Measurements from ENCODE around the gene SYNC. TPM values are rescaled to one million over a fixed set of nuclear protein-coding genes. Genes with fewer than 3 reads are reported as not detected.

SYNC gene
- total and polyA plus RNA-seq, 2 experiments from 2014 or later: not detected

DNA sequence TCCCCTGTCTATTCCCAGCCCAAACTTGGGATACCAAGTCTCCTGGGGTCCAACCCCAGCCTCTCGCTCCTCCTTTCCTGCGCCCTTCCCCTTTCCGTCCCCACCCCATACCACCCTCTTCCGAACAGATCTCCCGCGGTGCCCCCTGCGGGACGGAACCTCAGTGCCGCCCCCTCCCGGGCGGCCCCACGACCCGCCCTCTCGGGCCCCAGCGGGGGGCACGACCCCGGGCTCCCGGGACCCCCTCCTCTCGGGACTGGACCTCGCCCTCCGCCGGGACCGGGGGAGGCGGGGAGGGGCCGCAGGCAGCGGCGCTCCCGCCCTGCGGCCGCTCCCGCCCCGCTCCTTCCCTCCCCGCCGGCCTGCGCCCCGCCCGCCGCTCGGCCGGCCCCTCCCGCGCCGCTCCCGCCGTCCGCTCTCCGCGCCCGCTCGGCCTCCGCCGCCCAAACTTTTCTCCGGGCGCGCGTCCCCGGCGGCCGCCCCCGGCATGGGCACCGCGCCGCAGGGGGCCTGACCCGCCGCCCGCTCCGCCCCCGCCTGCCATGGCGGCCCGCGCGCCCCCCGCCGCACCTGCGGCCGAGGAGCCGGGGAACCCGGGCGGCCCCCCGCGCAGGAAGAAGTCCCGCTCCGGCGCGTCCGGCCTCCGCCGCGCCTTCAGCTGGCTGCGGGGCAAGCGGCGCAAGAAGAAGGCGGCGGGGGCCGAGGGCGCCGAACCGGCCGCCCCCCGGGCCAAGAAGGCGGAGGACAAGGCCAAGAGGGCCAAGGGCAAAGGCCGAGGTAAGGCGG lies 39.0 kb upstream of the SYNC start:
- peaks cover 19% of the 10 kb centered on the region for H3K4me1 ChIP-seq (ENCODE audit: insufficient read depth)
- H3K4me1 Mint-ChIP-seq: peaks cover 30% of the 10 kb centered on the region
- peak overlapping the region; percentile 96 for H3K4me2 ChIP-seq
- H3K27me3 ChIP-seq (ENCODE audit: insufficient read depth): peaks cover 19% of the 10 kb centered on the region
- no peaks in the 10 kb centered on the region for H3K9me3 Mint-ChIP-seq
- peak overlapping the region; percentile 82 for H3K4me3 Mint-ChIP-seq
- H3K36me3 Mint-ChIP-seq (ENCODE audit: low read depth): no peaks in the 10 kb centered on the region
- H3K36me3 ChIP-seq (ENCODE audit: insufficient read depth): no peaks in the 10 kb centered on the region
- no peak overlapping the region; the same call in 1 of the 2 replicates for H3K27ac Mint-ChIP-seq
- H3K4me3 ChIP-seq: peak overlapping the region; percentile 81
- H4K20me1 ChIP-seq (replicated peaks; ENCODE audit: insufficient read depth): no peaks in the 10 kb centered on the region
- peaks cover 39% of the 10 kb centered on the region for H3K27me3 Mint-ChIP-seq (ENCODE audit: insufficient read depth, low read depth, poor library complexity)
- DNase-seq (ENCODE audit: low spot score) (peak; percentile 52), ATAC-seq (peak; percentile 5; the same call in 2 of the 3 replicates)
- H3F3A ChIP-seq (replicated peaks; ENCODE audit: low read depth): peaks cover 25% of the 10 kb centered on the region
- H3K27ac ChIP-seq (ENCODE audit: low read depth): no peak overlapping the region
- H3K9me2 ChIP-seq (ENCODE audit: insufficient read depth): no peaks in the 10 kb centered on the region
- H2AFZ ChIP-seq: peak overlapping the region; percentile 84
- TF ChIP-seq CREB1 (CRISPR knock-in tag; IDR thresholded peaks at IDR 0.05; ENCODE audit: low read depth) (0 out of 2 replicates have a peak, but pooled peaks have one; percentile 4), EZH2phosphoT487 (IDR thresholded peaks at IDR 0.05; ENCODE audit: unreplicated experiment) (no peak), CTCF (conservative IDR thresholded peaks at IDR 0.05; ENCODE audit: low read depth in 2 of 2) (peak; percentile 31 to 41)
- no peaks in the 10 kb centered on the region for H3K79me2 ChIP-seq (replicated peaks; ENCODE audit: insufficient read depth)

DNA sequence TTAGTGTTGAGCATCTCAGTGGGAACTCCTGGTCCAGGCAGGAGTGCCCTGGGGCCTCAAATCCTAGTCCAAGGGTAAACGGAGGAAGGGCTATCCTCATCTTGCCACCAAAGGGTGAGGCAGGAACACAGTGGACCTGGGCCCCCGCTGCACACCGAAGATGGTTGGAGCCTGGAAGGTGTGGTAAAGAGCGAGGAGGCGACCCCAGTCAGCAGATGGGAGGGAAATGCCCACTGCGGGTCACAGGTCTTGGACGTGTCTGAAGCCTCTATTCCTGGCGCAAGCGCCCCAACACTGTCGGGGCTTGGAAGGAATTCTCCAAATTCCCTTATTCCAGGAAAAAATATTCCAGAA lies 38.5 kb upstream of the SYNC start:
- Histone ChIP-seq H3K9me2 (ENCODE audit: insufficient read depth) (no peaks in the 10 kb centered on the region), H3K36me3 (ENCODE audit: insufficient read depth) (no peaks in the 10 kb centered on the region), H4K20me1 (replicated peaks; ENCODE audit: insufficient read depth) (no peaks in the 10 kb centered on the region), H3K4me2 (peak overlapping the region; percentile 96), H2AFZ (peak overlapping the region; percentile 84), H3K27ac (ENCODE audit: low read depth) (no peak overlapping the region), H3K4me3 (peak overlapping the region; percentile 79), H3K4me1 (ENCODE audit: insufficient read depth) (peaks cover 25% of the 10 kb centered on the region), H3F3A (replicated peaks; ENCODE audit: low read depth) (peaks cover 25% of the 10 kb centered on the region), H3K27me3 (ENCODE audit: insufficient read depth) (peaks cover 21% of the 10 kb centered on the region), H3K79me2 (replicated peaks; ENCODE audit: insufficient read depth) (no peaks in the 10 kb centered on the region)
- H3K4me1 Mint-ChIP-seq: peaks cover 31% of the 10 kb centered on the region
- no peak overlapping the region; the same call in 1 of the 2 replicates for H3K27ac Mint-ChIP-seq
- H3K4me3 Mint-ChIP-seq: peak overlapping the region; percentile 82
- DNase-seq (ENCODE audit: low spot score) (peak; percentile 27), ATAC-seq (no peak; the same call in 2 of the 3 replicates)
- no peaks in the 10 kb centered on the region for H3K9me3 Mint-ChIP-seq
- peaks cover 42% of the 10 kb centered on the region for H3K27me3 Mint-ChIP-seq (ENCODE audit: insufficient read depth, low read depth, poor library complexity)
- H3K36me3 Mint-ChIP-seq (ENCODE audit: low read depth): no peaks in the 10 kb centered on the region
- TF ChIP-seq, protein P1, sequence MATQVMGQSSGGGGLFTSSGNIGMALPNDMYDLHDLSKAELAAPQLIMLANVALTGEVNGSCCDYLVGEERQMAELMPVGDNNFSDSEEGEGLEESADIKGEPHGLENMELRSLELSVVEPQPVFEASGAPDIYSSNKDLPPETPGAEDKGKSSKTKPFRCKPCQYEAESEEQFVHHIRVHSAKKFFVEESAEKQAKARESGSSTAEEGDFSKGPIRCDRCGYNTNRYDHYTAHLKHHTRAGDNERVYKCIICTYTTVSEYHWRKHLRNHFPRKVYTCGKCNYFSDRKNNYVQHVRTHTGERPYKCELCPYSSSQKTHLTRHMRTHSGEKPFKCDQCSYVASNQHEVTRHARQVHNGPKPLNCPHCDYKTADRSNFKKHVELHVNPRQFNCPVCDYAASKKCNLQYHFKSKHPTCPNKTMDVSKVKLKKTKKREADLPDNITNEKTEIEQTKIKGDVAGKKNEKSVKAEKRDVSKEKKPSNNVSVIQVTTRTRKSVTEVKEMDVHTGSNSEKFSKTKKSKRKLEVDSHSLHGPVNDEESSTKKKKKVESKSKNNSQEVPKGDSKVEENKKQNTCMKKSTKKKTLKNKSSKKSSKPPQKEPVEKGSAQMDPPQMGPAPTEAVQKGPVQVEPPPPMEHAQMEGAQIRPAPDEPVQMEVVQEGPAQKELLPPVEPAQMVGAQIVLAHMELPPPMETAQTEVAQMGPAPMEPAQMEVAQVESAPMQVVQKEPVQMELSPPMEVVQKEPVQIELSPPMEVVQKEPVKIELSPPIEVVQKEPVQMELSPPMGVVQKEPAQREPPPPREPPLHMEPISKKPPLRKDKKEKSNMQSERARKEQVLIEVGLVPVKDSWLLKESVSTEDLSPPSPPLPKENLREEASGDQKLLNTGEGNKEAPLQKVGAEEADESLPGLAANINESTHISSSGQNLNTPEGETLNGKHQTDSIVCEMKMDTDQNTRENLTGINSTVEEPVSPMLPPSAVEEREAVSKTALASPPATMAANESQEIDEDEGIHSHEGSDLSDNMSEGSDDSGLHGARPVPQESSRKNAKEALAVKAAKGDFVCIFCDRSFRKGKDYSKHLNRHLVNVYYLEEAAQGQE (IDR thresholded peaks at IDR 0.05; ENCODE audit: unreplicated experiment): no peak
- TF ChIP-seq EZH2phosphoT487 (IDR thresholded peaks at IDR 0.05; ENCODE audit: unreplicated experiment): no peak
- TF ChIP-seq, protein P2, sequence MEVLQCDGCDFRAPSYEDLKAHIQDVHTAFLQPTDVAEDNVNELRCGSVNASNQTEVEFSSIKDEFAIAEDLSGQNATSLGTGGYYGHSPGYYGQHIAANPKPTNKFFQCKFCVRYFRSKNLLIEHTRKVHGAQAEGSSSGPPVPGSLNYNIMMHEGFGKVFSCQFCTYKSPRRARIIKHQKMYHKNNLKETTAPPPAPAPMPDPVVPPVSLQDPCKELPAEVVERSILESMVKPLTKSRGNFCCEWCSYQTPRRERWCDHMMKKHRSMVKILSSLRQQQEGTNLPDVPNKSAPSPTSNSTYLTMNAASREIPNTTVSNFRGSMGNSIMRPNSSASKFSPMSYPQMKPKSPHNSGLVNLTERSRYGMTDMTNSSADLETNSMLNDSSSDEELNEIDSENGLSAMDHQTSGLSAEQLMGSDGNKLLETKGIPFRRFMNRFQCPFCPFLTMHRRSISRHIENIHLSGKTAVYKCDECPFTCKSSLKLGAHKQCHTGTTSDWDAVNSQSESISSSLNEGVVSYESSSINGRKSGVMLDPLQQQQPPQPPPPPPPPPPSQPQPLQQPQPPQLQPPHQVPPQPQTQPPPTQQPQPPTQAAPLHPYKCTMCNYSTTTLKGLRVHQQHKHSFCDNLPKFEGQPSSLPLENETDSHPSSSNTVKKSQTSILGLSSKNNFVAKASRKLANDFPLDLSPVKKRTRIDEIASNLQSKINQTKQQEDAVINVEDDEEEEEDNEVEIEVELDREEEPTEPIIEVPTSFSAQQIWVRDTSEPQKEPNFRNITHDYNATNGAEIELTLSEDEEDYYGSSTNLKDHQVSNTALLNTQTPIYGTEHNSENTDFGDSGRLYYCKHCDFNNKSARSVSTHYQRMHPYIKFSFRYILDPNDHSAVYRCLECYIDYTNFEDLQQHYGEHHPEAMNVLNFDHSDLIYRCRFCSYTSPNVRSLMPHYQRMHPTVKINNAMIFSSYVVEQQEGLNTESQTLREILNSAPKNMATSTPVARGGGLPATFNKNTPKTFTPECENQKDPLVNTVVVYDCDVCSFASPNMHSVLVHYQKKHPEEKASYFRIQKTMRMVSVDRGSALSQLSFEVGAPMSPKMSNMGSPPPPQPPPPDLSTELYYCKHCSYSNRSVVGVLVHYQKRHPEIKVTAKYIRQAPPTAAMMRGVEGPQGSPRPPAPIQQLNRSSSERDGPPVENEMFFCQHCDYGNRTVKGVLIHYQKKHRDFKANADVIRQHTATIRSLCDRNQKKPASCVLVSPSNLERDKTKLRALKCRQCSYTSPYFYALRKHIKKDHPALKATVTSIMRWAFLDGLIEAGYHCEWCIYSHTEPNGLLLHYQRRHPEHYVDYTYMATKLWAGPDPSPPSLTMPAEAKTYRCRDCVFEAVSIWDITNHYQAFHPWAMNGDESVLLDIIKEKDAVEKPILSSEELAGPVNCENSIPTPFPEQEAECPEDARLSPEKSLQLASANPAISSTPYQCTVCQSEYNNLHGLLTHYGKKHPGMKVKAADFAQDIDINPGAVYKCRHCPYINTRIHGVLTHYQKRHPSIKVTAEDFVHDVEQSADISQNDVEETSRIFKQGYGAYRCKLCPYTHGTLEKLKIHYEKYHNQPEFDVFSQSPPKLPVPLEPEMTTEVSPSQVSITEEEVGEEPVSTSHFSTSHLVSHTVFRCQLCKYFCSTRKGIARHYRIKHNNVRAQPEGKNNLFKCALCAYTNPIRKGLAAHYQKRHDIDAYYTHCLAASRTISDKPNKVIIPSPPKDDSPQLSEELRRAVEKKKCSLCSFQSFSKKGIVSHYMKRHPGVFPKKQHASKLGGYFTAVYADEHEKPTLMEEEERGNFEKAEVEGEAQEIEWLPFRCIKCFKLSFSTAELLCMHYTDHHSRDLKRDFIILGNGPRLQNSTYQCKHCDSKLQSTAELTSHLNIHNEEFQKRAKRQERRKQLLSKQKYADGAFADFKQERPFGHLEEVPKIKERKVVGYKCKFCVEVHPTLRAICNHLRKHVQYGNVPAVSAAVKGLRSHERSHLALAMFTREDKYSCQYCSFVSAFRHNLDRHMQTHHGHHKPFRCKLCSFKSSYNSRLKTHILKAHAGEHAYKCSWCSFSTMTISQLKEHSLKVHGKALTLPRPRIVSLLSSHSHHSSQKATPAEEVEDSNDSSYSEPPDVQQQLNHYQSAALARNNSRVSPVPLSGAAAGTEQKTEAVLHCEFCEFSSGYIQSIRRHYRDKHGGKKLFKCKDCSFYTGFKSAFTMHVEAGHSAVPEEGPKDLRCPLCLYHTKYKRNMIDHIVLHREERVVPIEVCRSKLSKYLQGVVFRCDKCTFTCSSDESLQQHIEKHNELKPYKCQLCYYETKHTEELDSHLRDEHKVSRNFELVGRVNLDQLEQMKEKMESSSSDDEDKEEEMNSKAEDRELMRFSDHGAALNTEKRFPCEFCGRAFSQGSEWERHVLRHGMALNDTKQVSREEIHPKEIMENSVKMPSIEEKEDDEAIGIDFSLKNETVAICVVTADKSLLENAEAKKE (CRISPR knock-in tag; IDR thresholded peaks at IDR 0.05): no peak
- no peak for TF ChIP-seq CTCF (conservative IDR thresholded peaks at IDR 0.05; ENCODE audit: low read depth in 2 of 2)
